M059J (cell line): ENCODE results near the gene JCAD. TPM values are rescaled to one million over a fixed set of nuclear protein-coding genes. Genes with fewer than 3 reads are reported as not detected.
A peak's percentile ranks its signal among the peaks of the same experiment; 100 is the strongest.

ENCODE experiments used
- DNase-seq: peaks from one replicate; pipeline ENCODE4 v3.0.0-alpha.2; 2012; ENCODE audit warnings: low read depth
- total RNA-seq: library from RNA; depleted of rRNA; stranded (reverse); fragments of >200 nt; shearing (Covaris generic); gene quantifications from 2 replicates; pipeline ENCODE4 v1.2.3, GENCODE V29; 2014; rRNA removed

JCAD gene, protein sequence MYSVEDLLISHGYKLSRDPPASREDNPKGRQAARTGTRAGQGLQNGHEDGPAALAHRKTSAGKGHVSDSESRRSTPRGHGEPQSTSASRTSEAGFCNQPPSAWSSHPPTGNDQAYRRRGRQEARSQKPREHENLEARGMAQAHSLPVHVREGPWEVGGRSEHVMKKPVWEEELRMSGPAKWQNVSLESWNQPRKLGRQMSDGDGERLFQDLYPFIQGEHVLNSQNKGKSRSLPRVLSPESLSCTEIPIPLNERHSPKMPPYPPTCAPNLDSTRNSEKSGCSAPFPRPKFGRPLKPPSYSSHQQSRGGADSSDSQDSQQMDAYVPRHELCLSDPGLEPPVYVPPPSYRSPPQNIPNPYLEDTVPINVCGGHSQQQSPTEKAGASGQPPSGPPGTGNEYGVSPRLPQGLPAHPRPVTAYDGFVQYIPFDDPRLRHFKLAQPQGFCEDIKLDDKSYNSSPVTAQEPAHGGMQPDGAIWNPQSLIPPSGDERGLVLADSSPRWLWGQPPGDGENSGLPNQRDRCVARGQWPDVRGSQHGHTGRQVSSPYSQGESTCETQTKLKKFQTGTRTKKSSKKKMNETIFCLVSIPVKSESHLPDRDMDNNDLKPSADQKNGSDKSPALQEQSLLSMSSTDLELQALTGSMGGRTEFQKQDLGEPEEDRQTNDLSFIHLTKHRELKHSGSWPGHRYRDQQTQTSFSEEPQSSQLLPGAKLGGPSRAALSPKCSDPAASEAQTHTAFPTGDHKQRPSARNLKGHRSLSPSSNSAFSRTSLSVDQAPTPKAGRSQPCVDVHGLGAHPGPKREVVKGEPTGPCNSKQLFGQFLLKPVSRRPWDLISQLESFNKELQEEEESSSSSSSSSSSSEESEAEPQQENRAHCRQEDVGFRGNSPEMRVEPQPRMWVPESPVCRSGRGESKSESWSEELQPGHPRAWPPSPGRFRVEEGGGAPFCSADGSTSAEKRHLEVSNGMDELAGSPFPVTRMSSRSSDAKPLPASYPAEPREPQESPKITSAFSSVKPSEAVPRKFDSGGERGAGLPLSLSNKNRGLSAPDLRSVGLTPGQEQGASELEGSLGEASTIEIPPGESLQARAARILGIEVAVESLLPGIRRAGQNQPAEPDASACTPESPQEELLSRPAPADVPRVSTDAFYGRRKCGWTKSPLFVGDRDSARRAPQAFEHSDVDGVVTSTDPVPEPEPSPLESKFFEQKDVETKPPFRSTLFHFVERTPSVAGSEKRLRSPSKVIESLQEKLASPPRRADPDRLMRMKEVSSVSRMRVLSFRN (N-terminal part only)
- not detected in 2 replicates for total RNA-seq

DNA sequence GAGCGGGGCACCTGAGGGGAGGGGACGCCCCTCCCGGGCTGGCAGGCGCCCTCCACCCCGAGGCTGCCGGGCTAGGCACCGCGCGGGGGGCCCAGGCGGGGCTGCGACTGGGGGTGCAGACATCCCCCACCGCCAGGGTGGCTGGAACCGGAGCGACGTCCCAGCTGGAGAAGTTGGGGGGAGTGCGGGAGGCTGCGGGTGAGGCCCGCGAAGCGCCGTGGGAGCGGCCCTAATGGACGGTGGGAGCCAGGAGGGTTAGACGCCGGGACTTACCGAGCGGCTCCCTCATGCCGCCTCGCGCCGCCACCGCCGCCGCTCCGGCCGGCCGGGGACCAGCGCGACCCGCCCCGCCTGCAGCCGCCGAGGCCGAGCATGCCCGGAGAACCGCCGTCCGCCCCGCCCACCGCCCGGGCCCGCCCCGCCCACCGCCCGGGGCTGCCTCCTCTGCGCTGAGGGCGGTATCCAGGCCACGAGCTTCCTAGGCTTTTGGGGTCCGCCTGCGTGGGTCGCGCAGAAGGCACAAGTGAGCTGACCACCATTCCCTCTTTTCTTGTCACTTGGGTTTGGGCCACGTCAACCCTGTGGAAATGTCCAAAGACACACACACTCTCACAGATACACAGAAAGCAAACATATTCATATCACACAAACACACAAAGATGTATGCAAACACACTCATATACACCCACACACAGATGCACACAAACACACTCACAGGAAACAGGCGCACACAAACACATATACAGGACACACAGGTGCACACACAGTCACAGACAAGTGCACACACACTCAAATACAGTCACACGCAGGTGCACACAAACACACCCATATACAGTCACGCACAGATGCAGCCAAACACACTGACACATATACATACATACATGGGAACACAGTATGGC, at the start of gene JCAD:
Gene JCAD, minus strand, starts transcription at position 378 of the 899 bp plus-strand sequence. CDS start 11,774 bp downstream, outside the sequence.
- no peak for DNase-seq

DNA sequence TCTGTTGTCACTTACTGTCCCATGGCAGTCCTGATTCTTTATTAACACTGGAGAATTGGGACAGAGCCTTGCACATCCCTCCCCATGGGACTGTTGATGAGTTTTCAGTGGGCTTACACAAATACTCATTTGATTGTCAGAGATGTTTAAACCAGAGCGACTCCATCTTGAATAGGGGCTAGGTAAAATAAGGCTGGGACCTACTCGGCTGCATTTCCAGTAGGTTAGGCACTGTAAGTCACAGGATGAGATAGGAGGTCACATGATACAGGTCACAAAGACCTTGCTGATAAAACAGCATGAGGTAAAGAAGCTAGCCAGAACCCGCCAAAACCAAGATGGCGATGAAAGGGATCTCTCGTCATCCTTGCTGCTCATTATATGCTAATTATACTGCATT, 47.6 kb upstream of the JCAD start:
- no peak for DNase-seq

DNA sequence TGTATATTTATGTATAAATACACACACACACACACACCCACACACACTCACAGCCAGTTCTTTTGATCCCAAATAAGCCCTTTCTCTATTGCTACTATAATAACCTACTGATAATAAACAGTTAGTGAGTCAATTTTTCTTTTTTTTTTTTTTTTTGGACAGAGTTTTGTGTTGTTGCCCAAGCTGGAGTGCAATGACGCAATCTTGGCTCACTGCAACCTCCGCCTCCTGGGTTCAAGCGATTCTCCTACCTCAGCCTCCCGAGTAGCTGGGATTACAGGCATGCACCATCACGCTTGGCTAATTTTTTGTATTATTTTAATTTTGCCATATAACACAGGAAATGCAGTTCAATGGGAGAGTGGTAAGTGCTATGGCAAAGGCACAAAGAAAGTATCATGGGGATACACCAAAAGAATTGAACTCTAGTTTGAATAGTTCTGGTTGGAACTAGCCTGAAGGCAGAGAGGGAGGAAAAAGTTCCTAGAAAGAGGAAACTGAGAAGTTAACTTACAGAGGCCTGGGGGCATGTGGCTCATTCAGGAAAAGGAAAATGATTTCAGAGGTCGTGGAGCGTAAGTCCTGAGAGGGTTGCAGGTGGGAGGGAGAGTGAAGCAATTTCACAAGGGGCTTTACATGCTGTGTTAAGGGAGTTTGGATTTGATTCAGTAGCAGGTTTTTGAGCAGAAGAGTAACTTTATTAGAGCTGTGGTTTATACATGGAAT, 44.4 kb upstream of the JCAD start:
- peak; percentile 33 for DNase-seq

DNA sequence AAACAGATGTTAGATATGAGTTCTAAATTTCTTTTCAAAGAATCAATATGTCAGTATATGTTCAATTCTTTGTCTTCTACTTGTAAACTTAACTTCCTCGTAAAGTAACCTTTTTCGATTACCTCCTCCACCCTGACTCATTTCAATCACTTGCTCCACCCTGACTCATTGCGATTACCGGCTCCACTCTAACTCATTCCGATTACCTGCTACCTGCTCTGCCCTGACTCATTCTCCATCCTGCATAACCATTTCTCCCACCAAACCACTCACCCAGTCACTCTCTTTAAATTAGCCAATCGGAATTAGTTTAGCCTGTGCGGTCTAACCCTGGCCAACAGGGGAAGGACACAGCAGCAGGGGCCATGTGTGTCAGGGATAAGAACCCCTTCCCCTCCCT, 40.3 kb upstream of the JCAD start:
- peak; percentile 26 for DNase-seq

DNA sequence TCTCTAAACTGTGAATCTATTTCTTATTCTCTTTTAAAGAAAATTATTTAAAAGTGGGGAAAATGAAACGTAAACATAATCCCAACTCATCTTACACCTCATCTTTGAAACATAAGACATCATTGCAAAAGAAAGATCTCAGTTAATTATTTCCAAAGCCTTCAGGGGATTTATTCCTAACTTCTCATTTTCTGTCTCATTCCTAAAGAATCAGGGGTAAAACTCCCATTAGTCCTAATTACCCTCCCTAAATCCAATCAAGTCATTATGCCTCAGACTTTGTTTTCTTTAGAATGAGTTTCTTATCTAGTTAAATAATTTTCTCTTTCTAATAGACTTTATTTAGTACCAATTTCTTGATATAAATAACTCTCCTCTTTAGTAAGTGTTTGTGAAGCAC, 39.7 kb upstream of the JCAD start:
- no peak for DNase-seq

DNA sequence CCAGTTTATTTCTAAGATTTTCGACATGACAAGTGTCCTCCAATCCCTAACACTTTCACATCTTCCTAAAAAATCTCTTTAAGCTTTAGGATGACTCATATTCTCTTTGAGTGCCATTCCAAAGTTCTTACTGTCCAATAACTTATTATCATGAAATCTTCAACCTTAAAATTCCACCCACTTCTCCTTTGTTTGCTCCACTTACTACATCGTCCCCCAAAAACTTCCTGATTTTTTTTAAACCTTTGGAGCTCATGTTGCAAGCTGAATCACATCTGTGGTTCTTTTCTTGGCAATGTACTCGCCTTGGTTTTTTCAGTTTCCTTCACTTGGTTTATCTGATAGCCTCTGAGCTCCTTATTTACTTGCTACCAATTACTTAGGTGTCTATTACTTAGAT, 39.2 kb upstream of the JCAD start:
- DNase-seq = peak; percentile 91

DNA sequence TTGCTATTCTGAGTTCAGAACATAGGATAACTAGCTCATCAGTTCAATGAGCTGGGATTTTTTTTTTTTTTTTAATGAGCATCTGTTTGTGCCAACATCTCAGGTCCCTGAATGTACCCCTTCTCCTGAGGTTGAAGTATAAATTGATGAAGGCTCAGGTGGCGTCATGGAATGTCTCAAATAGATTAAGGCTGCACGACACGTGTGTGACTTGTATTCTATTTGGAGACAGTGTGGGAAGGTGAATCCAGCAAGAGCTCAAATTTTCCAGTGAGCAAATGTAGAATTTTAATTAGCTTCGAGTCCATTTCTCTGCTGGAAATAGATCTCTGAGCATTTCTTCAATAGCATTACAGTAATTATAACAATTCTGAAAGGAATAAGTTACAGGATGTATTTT, 37.2 kb upstream of the JCAD start:
- DNase-seq = no peak

DNA sequence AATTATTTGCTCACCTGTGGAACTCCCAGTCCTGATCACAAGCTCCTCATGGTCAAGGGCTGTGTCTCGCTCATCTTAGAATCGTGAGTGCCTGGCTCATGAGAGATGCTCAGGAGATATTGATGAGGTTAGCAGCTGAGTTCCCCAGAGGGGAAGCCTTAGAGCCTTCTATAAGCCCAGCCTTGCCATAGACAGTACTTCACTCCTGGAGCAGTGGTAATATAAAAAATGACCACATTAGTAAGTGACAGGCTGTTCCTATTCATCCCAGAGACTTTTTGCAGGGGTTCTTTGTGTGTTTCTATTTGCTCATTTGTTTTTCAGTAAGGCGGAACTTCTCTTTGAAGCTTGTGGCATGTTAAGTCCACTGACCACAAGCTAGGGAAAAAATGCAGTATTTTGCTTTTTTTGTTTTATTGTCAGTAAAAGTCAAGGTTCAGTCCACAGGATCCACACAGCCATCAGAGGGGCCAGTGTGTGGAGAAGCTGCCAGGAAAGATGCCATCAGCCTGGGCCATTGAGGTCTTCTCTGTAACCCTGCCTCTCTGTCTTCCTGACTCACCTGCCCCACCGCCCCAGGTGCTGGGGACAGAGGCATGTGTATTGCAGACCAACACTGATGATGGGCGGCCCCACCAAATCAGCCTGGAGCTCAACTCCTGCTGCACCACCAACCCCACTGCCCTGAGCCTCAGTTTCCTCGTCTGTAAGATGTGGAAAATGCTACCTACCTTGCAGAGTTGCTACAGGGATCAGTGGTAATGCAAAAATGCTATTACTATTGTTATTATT, 36.4 kb upstream of the JCAD start:
- no peak for DNase-seq

DNA sequence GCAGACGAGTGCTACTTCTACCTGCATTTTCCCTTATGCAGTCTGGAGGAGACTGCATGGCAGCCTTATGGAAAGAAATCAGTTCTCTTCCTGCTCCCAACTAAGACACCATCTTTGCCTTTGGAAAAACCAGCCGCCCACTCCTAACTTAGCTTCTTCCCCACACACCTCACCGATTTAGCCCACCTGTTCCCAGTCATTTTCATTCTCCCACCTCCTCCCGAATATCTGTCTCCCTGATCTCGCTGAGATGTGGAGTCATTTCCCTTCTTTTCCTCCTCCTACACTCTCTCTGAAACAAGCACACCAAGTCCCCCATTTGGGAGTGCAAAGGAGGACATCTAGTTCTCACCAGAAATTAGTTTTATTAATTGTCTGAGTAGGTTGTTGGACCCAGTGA, 35.2 kb upstream of the JCAD start:
- DNase-seq = no peak

DNA sequence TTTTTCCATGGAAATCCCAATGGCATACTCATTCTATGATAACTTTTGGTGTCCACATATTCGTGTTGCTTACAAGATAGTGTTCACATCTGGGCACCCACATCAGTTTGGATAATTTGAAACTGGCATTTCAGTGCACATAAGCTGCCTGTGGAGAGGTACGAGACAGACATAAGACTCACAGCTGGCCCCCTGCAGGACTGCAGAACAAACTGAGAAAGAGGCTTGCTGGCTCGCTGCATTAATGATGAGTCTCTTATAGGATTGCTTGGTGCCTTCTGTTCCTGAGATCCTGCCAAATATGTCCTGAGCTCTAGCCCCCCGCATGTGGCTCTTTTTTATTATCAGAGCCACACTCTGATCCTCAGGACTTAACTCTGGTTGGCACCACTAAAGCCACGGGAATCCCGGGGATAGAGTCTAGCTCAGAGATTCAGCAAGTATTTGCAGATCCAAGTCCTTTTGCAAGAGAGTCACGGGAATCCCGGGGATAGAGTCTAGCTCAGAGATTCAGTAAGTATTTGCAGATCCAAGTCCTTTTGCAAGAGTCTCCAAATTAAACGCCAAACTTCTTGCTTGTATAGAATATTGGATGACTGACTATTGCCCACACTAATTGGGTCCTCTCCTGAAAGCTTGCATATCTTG, 34.0 kb upstream of the JCAD start:
- no peak for DNase-seq

DNA sequence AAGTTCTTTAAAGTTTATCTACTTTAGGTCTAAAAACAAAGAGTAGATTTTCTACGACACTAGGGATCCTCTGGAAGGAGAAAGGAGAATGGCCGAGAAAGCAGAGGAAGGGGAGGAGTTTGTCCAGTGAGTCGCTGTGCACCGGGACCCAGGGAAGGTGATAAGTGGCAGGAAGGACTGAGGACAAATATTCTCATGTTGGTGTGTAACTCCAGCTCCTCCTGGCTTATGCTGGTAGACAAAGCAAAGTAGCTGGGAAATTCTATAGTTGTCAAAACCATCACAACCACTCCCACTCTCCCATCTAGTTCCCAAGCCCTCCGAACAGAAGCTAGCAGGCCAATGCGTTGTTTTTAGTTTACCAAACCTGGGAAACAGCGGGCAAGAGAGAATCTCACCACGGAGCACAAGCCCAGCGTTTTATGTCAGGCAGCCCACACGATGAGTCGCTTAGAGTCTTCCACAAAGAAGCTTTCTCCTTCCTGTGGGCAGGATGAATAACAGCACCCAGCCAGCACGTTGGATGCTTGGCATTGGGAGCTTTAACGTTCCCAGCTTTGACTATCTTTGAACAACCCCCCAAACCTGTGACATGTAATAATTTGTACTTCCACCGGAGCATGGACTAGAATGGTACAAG, 32.9 kb upstream of the JCAD start:
- peak; percentile 56 for DNase-seq

DNA sequence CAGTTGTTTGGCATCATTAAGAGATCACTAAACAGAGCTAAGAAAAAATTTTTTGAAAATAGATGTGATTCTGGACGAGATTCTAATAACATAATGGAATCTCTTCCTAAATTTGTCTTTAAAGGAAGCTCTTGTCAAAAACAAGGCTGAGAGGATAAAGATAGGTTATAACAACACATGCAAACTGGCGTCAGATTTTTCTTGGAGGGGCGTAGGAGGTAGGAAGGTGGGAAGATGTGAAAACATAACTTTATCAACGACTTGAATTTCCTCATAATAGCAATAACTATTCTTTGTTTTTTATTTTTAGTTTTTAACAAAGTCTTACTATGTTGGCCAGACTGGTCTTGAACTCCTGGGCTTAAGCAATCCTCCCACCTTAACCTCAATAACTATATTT, 31.8 kb upstream of the JCAD start:
- no peak for DNase-seq

DNA sequence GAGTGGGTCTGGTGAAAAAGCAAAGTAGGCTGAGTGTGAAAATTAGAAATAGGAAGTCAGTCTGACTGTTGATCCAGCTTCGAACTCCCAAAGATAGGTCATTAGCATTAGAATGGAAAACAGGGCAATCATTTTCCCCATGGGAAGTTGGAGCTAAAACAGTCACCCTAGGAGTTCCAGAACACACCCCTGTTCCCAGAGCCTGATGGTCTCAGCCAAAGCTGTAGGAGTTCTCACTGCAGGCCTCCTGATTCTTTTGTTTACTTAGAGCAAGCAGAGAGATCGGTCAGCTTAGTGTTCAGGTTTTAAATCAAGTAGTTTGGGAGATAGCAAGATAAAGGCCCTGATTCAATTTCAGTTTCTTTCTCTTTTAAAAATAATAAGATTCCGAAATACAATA, 28.8 kb upstream of the JCAD start:
- DNase-seq = no peak

DNA sequence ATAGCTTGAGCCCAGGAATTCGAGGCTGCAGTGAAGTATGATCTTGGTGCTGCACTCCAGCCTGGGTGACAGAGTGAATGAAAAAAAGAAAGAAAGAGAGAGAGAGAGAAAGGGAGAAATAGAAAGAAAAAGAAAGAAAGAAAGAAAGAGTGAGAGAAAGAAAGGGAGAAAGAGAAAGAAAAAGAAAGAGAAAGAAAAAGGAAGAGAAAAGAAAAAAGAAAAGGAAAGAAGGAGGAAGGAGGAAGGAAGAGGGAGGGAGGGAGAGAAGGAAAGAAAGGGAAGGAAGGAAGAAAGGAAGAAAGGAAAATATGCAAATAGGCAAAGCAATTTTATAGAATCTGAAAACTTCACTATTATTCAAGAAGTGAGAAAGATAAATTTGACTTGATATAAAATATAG, 24.5 kb upstream of the JCAD start:
- no peak for DNase-seq

DNA sequence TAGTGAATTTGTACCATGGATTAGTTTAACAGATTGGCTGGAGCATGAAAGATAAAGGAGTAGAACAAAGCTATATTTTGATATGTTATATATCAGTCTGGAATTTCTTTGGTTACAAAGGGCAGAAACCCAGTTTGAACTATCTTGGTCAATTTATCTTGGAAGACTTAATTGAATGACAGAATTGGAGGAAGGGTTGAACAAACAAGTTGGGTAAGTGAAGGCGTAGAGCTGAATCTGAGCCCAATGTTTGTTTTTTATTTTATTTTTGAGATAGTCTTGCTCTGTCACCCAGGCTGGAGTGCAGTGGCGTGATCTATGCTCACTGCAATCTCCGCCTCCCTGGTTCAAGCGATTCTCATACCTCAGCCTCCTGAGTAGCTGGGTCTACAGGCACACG, 21.8 kb upstream of the JCAD start:
- no peak for DNase-seq

DNA sequence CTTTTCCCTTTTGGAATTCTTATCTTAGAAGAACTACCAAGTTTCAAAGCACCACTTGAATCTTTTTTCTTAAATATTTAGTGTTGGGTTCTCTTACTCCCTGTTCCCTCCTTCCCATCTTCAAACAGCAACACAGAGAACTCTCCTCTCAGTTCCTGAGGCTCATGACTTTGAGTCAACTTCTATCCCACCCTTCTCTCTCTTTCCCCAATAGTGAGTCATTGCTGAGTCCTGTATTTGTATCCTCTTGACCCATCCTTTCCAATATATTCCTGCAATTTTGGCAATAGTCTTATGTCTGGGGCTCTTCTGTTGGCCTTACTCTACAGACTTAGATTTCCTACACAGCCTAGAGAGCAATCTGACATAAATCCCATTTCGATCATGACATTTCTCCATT, 20.8 kb upstream of the JCAD start:
- DNase-seq = no peak

DNA sequence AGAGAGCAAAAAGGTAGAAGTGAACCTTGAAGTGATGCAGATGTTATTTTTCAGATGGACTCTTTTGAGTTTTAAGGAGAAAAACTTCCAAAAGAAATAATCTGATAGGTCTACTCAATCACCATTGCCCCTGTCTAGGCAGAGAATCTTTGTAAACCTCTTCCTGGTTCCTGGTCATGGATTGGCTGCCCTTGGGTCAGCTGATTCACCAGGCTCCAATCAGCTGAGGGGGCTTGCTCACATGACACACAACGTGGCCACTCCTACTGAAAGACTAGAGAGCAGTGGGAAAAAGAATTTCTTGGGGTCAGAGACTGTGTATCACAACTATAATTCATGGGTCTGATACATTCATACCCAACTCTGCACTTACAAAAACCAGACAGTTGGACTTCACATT, 20.0 kb upstream of the JCAD start:
- no peak for DNase-seq

DNA sequence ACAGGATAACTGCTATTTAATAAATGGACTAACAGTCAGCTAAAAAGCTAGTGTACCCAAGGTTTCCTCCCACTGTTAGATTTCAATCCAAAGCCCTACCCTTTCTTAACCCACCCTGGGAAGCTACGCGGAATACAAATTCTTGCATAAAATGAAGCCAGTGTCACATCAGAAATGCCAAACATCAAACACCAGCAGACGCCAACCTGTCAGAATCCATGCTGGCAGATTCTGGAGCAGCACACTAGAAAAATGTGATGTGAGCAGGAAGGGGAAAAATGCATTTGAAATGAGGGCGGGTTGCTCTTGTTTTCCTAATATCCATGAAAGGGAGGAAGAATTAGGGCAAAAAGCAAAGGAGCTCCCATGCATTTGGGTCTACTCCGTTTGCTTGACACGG, 16.1 kb upstream of the JCAD start:
- DNase-seq = no peak

DNA sequence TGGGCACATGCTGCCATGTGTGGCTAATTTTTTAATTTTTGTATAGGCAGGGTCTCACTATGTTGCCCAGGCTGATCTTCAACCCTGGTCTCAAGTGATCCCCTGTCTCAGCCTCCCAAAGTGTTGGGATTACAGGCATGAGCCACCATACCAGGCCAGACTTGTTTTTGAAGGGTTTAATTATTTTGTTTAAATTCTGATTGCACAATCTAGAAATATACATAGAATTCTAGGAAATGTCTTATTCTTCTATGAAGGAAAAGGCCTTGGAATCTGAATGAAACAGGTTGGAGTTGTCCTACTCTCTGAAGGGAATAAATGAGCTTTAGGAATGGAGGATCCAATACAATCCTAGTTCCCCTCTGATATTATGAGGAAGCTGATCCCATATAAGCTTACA, 15.5 kb upstream of the JCAD start:
- DNase-seq = no peak
